Pancreas (tissue), 10 donors: Measurements from ENCODE around the gene VIT. TPM values are rescaled to one million over a fixed set of nuclear protein-coding genes. Genes with fewer than 3 reads are reported as not detected.

Source experiments
- ATAC-seq, 4 donors: fragments of 200-7000 bp; cut with Tn5 transposase; one replicate each; pipeline versions ENCODE4 v1.8.0 to v1.9.1; 2020; ENCODE audit warnings: mild to moderate bottlenecking in 4 of 4, moderate library complexity in 4 of 4
- DNase-seq, 6 donors: peaks; one replicate each; pipeline ENCODE4 v3.0.0-alpha.2; 2020
- FAIRE-seq: peaks from 2 replicates; lab custom pipeline; 2012; peaks lifted over from hg19 to GRCh38; lab: Jason Lieb, UNC
- H3K27ac ChIP-seq, 4 donors: fragments of 200-600 bp; sonication (generic); 1 replicate in 3 of 4; 2 replicates in 1 of 4; pipeline versions ENCODE4 v1.5.0 to v1.8.0; 2020
- H3K27me3 ChIP-seq, 4 donors: fragments of 200-600 bp; one replicate each; pipeline ENCODE4 v1.8.0; 2021
- H3K36me3 ChIP-seq, 3 donors: fragments of 200-600 bp; sonication (generic) in 1 of 3; one replicate each; pipeline versions ENCODE4 v1.5.0 to v1.8.0; 2020 to 2021
- H3K4me1 ChIP-seq, 3 donors: fragments of 200-600 bp; one replicate each; pipeline ENCODE4 v1.8.0; 2021
- H3K4me3 ChIP-seq, 4 donors: fragments of 200-600 bp; sonication (generic) in 2 of 4; one replicate each; pipeline versions ENCODE4 v1.5.0 to v1.8.0; 2020 to 2021
- H3K9me3 ChIP-seq, 4 donors: fragments of 200-600 bp; one replicate each; pipeline ENCODE4 v1.8.0; 2021
- WGBS, 2 donors: extraction: QIAGEN DNeasy Blood & Tissue Kit; methylation state at CpG; one replicate each; pipeline ENCODE4 v1.1.7; 2013; 5-methylcytosine and 5-hydroxymethylcytosine counted together
- intact Hi-C, 3 donors: fragments of 100-400 bp; cut with DNase I; formaldehyde crosslinking; loops; one replicate each; pipeline versions ENCODE4 v1.11.1 to v1.14.2; 2022
- polyA plus RNA-seq, 2 donors: library from polyadenylated mRNA; stranded (reverse); fragments of 200-250 nt; gene quantifications; one replicate each; pipeline ENCODE4 v1.2.3, GENCODE V29; 2013
- total RNA-seq, 6 donors: library from RNA; stranded (reverse); fragmentation: NEBNext Ultra II Directional in 4 of 6; extraction: Animal tissue kit (Norgen Biotek cat#: 25700) in 4 of 6; gene quantifications; one replicate each; pipeline versions ENCODE4 v1.2.1 to v1.2.4, GENCODE V29; 2021 to 2023
- TF ChIP-seq, protein P1 (sequence below), 4 donors: fragments of 200-600 bp; sonication (generic) in 3 of 4; IDR thresholded peaks; one replicate each; pipeline versions ENCODE4 v1.5.0 to v1.8.0; 2021; ENCODE audit warnings: antibody characterized with exemption in 4 of 4
- donor health status: healthy with polysubstance abuse.
- donor health status: DM: no; HTN: no; CAD: no; lungs with moderate emphysema.
- donor health status: DM: no; HTN: no; CAD: no.
- donor health status: control.
- donor health status: control.
- donor health status: Bipolar disorder and iron deficiency.
- donor health status: DM: yes; HTN: yes; CAD: no.
- donor health status: DM: no; HTN: no; CAD: no.
- donor health status: DM: no; HTN: no; CAD: no.
- donor health status: DM: yes; HTN: yes; CAD: no.

Gene VIT
- total and polyA plus RNA-seq, 8 donors, result 0.19 to 2.9 (median 0.36) TPM

DNA sequence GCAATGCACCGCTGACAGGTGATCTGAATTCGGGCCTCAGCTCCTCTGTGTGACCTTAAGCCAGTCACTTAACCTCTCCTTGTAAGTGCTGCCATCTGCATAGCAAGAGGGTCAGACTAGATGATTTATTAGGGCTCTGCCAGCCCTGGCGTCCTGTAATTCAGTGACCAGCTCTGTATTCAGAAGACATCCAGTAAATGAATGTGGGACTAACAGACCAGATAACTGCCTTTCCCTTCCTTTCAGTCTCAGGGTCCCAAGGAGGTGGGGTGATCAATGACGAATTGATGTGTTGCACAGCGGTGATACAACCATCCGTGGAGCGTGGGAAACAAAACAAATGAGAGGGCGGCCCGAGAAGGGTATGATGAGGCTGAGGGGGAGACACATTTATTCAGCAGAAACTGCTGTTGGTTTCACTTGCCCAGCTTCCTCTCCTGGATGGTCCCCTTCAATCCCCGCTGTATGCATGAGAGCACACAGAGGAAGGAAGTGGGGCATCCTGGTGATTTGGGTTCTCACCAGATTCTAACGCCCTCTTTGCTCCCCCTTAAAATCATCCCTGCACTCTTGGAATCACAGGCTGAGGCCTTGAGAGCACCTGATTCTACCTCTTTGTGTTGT is 92.8 kb downstream of the VIT start:
- Histone ChIP-seq H3K9me3 (no peaks in the 10 kb centered on the region), H3K27me3 (no peaks in the 10 kb centered on the region)

DNA sequence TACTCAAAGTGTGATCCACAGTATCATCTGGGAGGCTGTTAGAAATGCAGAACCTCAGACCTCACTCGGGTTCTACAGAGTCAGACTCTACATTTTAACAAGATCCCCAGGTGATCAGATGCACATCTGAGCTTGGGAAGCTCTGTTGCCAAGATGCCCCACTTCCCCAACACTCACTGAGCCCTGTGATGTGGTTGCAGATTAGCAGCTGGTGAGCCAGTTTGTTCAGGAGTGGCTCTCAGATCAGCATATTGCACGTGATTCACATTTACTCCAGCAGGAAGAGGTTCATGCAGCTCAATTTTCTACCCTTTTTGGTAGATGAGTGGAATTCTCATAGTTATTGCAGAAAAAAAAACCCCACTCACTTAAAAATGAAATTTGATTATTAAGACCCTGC is 96.4 kb downstream of the VIT start:
- Histone ChIP-seq H3K36me3 (no peaks in the 10 kb centered on the region), H3K9me3 (no peaks in the 10 kb centered on the region), H3K27ac (no peak overlapping the region), H3K4me1 (no peaks in the 10 kb centered on the region), H3K4me3 (no peak overlapping the region), H3K27me3 (no peaks in the 10 kb centered on the region)
- intact Hi-C loops, result no loop called here
- WGBS, 2 donors, result 41 to 55% methylated on average over 2 of the region's 2 CpGs
- no peak for DNase-seq
- ATAC-seq, result no peak
- TF ChIP-seq, protein P1, sequence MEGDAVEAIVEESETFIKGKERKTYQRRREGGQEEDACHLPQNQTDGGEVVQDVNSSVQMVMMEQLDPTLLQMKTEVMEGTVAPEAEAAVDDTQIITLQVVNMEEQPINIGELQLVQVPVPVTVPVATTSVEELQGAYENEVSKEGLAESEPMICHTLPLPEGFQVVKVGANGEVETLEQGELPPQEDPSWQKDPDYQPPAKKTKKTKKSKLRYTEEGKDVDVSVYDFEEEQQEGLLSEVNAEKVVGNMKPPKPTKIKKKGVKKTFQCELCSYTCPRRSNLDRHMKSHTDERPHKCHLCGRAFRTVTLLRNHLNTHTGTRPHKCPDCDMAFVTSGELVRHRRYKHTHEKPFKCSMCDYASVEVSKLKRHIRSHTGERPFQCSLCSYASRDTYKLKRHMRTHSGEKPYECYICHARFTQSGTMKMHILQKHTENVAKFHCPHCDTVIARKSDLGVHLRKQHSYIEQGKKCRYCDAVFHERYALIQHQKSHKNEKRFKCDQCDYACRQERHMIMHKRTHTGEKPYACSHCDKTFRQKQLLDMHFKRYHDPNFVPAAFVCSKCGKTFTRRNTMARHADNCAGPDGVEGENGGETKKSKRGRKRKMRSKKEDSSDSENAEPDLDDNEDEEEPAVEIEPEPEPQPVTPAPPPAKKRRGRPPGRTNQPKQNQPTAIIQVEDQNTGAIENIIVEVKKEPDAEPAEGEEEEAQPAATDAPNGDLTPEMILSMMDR (IDR thresholded peaks at IDR 0.05), result no peak
- FAIRE-seq, result no peak

More for the DNA sequence above, 92.8 kb downstream of the VIT start:
- FAIRE-seq (no peak), ATAC-seq (no peak), DNase-seq (no peak)
- WGBS, 2 donors, result 58 to 61% methylated on average over 11 of the region's 11 CpGs
- Histone ChIP-seq H3K36me3 (no peaks in the 10 kb centered on the region), H3K27ac (no peak overlapping the region), H3K4me3 (no peak overlapping the region), H3K4me1 (no peaks in the 10 kb centered on the region)
- TF ChIP-seq, protein P1 (IDR thresholded peaks at IDR 0.05), result no peak
- intact Hi-C loops, result no loop called here

DNA sequence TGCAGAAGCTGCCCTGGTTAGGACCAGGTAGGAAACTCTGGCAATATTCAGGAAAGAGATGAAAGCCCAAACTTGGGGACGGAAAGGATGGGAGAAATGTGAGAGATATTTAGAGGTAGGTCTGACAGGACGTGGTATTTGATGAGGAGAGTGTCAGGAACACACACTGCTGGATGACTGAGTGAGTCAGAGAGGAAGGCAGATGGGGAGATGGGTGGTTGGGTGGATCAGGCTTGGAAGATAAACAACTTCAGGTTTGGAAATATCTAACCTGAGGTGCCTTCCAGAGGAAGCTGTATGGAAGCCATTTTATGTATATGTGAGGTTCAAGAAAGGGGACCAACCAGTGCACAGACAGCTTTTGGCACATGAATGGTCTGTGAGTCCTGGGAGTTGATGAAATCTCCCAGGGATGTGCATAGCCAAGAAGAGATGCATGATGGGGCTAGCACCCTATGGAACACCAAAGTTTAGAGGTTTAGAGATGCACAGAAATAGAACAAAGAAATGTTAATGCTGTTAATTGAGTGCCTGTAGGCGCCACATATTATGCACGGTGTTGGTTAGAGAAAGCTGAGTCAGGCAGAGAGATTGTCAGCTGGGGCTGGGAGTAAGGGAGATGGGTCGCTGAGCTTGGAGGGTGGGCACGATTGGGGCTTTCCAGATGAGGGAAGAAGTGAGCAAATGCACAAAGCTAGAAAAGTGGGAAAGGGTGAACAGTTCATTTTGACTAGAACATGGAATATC is 101.0 kb downstream of the VIT start:
- no peaks in the 10 kb centered on the region for H3K27me3 ChIP-seq
- TF ChIP-seq, protein P1 (IDR thresholded peaks at IDR 0.05), result no peak
- H3K27ac ChIP-seq, result no peak overlapping the region
- H3K9me3 ChIP-seq, result no peaks in the 10 kb centered on the region
- WGBS, 2 donors, result 44 to 45% methylated on average over 6 of the region's 6 CpGs
- FAIRE-seq (no peak), DNase-seq (no peak), ATAC-seq (no peak)
- no peak overlapping the region for H3K4me3 ChIP-seq
- no peaks in the 10 kb centered on the region for H3K4me1 ChIP-seq
- intact Hi-C loops, result no loop called here
- no peaks in the 10 kb centered on the region for H3K36me3 ChIP-seq

DNA sequence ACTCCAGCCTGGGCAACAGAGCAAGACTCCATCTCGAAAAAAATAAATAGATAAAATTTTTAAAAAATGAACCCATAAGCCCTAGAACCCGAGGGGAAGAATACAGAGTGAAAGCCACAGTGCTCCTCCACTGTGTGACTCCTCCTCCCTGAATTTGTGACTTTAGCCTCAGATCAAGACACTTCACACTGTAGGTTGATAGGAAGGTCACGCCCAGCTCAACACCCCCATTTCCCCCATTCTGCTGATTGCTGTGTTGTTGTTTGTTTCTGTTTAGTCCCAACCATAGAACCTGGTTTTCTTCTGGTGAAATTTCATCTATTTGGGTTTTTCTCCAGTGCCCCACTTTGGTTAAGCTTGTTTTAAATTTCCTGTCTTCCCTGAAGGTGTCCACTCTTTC is 102.2 kb downstream of the VIT start:
- no peaks in the 10 kb centered on the region for H3K4me1 ChIP-seq
- no peak for FAIRE-seq

More for the DNA sequence above, 102.2 kb downstream of the VIT start:
- Histone ChIP-seq H3K36me3 (no peaks in the 10 kb centered on the region), H3K27me3 (no peaks in the 10 kb centered on the region), H3K27ac (no peak overlapping the region), H3K4me3 (no peak overlapping the region), H3K9me3 (no peaks in the 10 kb centered on the region)
- TF ChIP-seq, protein P1 (IDR thresholded peaks at IDR 0.05), result no peak
- intact Hi-C loops, result no loop called here
- ATAC-seq, result no peak
- WGBS, 2 donors, result 59 to 73% methylated on average over 3 of the region's 3 CpGs
- no peak for DNase-seq
